HG03103 (cell line): ENCODE data around the gene OR1K1.
"Not testable (repeated sequence)": the region's sequence is repeated elsewhere in the genome, so short reads cannot be mapped to it uniquely, and the experiment has no call there.

ENCODE experiments used
- ATAC-seq: cut with Tn5 transposase; IDR thresholded peaks from one replicate; pipeline ENCODE4 v1.9.1; 2021; ENCODE audit warnings: low read depth; ENCODE audit not compliant: unreplicated experiment

Gene OR1K1

DNA sequence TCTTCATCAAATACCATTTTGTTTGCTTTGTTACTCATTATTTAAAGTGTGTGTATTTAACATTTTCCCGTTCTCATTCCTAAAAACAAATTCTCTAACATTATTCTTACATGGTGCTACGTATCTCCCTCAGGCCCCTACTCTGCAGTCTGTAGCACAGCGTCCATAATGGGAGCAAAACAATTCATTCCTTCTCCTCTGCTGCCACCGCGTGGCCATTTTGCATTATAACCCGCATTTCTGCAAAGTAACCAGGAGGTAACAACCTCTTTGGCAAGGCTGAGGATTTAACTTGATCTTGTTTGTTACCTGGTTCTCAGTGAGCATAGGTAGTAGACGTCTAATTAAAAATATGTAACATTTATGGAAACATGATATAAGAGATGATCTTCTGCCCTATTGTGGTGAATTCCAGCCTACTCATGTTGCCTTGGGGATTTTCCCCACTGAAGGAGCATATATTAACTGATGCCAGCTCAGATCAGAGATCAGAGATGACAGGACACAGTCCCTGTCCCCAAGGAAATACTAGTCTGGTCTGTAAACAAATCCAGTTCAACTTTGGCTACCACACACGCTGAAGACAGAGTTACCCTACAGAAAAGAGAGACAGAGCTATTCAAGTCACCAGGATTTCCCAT lies 10.5 kb downstream of the OR1K1 start:
- ATAC-seq = no peak

DNA sequence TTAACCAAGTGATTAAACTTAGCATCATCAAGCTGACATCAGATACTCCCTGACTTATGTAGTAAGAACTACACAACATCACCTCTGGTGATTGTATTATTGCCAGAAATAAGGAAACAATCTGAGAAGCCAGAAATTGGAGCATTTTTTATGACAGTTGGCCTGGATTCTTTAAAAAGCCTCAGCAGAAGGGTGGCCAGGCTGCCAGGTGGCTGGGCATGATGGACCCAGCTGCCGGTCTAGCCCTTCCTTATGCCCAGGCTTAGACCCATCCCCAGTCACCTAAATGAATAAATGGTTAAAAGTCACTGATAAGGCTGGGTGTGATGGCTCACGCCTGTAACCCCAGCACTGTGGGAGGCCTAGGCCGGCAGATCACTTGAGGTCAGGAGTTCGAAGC lies 12.8 kb downstream of the OR1K1 start:
- ATAC-seq = no peak

DNA sequence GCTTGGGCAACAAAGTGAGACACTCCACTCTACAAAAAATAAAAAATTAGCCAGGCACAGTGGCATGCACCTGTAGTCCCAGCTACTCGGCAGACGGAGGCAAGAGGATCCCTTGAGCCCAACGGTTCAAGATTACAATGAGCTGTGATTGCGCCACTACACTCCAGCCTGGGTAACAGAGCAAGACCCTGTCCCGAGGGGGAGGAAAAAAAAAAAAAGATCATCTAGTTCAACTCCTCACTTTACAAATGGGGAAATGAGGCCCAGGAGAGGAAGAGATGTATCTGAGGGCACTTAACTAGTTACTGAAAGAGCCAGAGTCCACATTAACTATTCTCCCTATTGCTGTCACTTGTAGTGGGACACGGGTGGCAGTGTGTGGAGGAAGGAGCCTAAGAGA lies 14.6 kb downstream of the OR1K1 start:
- ATAC-seq = no peak

DNA sequence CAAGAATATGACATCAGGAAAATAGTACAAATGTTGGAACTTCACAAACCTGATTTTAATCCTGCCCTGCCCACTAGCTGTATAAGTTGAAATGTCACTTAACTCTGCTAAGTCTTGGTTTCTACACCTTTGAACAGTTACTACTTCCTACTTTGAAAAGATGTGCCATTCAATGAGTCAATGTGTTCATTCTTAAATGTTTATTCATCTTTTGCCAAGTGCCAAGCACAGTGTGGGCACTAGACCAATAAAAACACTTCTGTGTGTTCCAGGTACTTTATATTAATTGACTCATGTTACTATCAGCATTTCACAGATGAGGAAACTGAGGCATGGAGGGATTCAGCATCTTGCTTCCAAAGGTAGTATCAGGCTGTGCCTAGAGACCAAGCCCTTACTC lies 15.6 kb downstream of the OR1K1 start:
- ATAC-seq = no peak

DNA sequence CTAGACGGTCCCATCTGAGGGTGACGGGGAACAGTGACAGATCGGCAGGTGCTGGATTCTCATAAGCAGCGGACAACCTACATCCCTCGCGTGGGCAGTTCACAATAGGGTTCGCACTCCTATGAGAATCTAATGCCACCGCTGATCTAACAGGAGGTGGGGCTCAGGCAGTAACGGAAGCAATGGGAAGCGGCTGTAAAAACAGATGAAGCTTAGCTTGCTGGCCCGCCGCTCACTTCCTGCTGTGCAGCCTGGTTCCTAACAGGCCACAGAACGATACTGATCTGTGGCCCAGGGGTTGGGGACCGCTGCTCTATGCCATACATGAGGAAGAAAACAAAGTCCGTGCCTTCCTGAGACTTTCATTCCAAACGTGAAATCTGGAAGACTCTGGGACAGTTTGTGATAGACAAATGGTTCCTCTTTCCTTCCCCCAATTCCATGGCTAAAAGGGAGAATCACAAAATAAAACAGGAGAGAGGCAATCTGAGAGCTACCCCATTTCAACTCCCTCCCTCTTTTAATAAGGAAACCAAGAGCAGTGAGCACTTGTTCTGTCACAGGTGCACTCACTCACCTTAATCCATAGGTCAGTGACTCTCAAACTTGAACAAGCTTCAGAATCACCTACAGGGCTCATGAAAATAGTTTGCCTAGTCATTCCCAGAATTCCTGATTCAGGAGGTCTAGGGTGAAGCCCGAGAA lies 16.4 kb downstream of the OR1K1 start:
- no peak for ATAC-seq

DNA sequence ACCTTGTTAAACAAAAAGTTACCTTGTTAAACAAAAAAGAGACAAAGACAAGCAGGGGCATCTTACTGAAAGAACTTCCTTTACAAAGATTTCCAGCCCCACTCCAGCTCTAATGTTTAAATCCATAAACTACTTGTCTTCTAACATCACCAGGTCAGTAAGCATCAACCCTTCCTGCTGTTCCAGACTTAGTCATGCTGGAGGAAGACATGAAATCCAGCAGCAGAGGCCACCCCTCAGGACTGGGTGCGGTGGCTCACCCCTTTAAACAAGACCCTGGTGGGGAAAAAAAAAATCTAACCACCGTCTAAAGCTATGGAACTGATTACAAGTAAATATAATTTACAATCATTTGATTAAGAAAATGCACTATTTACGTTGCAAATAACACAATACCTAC lies 19.4 kb downstream of the OR1K1 start:
- no peak for ATAC-seq

DNA sequence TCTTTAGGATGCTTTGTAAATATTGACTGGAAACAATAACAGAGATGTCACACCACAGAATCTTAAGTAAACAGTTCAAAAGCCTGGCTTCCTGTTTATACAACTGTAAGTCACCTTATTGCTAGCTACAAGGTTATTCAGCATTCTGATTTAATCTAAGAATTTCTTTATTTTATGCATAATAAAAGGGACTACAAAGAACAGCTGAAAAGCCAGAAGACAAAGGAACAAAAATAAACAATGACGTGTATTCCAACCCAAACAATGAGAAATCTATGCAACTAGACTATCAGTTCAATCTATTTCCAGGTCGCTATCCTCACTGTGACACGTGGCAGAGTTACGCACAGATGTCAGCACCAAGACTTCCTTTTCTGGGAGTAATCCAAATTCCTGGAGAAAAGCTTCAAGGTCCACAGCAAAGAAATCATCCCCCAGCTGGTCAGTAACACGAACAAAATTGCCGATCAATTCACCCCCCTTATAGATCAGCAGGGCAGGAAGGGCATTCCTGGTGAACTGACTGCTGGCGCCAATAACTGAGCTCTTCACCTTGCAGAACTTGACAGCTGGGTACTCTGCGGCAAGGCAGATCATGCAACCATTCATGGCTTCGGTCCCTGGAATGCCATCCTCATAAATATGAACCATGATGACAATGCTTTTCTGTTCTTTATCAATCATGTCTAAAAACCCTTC lies 20.0 kb downstream of the OR1K1 start:
- ATAC-seq = no peak

DNA sequence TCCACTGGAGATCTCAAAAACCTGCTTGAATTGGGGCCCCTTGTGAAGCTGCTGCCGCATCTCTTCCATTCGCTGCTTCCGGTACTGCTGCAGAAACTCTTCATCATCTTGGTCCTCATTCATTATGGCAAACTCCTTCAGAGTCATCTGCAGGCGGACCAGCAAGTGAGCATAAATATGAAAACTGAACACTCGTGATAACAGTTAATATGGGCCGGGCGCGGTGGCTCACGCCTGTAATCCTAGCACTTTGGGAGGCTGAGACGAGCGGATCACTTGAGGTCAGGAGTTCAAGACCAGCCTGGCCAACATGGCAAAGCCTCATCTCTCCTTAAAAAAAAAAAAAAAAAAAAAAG lies 20.5 kb downstream of the OR1K1 start:
- ATAC-seq = no peak

DNA sequence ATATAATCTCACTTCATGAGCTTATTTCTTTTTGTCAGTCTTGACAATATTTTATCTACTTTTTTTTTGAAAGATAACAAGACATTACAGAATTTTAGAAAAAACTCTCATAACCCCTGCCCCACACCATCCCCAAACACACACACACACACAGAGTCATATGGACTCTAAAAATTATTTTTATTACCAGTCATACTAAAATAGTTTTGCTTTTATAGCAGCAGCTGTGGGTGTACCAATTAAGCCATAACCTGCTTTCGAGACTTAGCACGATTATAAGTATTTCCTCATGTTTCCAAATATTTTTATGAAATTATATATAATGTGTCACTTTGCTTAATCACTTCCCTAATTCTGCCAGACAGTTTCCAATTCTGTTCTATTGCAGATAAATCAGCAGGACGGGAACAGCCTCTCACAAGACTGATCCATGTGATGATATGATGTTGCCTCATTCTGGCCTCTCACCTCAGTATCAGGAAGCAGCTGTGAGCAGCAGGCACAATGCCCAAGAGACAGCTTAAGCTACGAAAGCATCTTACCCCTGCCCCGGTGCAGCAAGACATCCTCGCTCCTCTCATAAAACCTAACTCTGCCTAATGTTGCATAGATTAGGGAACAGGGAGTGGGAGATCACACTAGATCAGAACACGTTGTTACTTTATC lies 21.5 kb downstream of the OR1K1 start:
- ATAC-seq = no peak

DNA sequence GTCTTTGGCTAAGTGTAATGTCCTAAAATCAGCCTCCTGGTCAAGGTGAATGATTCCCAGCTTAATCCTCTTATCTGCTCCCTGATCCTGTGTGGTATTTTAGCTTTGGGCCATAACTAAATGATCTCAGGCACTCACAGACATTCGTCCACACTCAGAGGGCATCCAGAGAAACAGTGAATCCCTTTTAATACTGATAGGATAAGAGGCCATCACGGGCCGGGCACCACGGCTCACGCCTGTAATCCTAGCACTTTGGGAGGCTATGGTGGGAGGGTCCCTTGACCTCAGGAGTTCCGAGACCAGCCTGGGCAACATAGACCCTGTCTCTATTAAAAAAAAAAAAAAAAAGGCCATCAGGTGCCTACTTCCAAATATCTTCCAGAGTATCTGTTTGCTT lies 22.1 kb downstream of the OR1K1 start:
- no peak for ATAC-seq

DNA sequence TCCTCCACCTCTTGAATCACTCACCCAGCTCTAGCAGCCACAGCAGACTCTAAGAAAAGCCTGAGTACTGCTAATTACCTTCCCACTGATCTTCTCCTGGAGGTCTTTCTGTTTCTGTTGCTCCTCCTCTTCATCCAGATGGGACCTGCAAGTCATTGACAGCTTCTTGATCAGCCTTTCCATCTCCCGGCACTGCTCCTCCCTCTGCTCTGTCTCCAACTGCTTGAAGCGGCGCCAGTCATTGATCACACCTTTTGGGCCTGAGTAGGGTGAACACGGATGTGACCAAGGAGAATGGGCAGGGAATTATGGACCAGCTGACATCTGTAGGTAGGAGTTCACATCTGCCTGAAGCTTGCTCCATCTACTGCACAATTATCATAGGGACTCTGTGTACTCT lies 23.0 kb downstream of the OR1K1 start:
- no peak for ATAC-seq

DNA sequence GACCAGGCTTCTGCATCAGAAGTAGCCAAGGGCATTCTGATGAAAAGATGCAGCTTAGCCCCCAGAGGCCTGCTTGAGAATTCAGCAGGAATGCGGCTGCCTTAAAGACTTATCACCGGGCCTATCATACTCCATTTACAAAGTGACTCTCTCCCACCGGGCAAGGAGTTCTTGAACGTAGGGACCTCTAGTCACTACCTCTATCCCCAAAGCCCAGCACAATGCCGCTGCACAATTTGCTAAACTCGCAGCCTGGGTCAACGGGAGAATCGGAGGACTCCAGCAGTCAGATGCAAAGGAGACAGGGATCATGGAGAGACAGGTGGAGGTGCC lies 27.8 kb downstream of the OR1K1 start:
- peak; percentile 25 for ATAC-seq

DNA sequence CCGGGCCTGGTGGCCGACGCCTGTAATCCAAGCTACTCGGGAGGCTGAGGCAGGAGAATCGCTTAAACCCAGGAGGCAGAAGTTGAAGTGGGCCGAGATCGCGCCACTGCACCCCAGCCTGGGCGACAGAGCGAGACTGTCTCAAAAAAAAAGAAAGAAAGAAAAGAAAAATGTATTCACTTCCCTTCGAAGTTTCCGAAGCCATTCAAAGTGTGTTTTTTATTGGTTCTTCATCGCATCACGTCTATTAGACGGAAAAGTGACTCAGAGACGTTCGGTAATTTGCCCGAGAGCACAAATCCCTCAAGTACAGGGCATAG lies 29.0 kb downstream of the OR1K1 start:
- ATAC-seq = not testable (repeated sequence)

DNA sequence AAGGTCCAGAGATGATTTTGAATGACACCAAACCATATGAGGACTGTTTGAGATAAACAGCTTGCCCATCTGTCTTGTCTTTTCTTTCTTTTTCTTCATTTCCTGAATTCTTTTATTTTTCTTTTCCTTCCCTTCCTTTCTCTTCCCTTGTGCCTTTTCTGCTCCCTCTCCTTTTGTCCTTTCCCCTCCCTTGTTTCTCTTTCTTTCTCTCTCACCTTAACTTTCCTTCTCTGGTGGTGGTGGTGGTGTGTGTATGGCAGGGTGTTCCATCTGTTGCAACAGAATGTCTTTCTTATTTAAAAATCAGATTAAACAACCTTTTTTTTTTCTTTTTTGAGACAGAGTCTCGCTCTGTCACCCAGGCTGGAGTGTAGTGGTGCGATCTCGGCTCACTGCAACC lies 32.3 kb downstream of the OR1K1 start:
- ATAC-seq = no peak

DNA sequence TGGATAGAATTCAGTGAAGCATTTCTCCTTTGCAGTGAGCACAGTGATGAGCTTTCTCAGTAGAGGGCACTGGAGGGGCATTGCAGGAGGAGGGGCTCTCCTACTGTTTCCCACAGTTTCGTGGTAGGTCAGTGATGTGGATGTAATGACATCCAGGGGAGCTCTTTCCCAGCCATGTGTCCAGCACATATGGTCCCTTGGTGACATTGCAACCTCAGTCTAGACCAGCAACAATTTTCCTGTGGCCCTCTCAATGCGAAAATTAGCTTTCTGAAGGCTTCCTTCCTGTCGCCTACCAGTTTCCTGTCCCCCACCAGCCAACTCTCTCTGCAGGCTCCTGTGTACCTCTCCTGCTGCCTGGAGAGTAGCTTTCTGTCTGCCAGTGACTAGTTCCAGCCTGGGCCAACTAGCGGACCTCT lies 35.4 kb downstream of the OR1K1 start:
- no peak for ATAC-seq

DNA sequence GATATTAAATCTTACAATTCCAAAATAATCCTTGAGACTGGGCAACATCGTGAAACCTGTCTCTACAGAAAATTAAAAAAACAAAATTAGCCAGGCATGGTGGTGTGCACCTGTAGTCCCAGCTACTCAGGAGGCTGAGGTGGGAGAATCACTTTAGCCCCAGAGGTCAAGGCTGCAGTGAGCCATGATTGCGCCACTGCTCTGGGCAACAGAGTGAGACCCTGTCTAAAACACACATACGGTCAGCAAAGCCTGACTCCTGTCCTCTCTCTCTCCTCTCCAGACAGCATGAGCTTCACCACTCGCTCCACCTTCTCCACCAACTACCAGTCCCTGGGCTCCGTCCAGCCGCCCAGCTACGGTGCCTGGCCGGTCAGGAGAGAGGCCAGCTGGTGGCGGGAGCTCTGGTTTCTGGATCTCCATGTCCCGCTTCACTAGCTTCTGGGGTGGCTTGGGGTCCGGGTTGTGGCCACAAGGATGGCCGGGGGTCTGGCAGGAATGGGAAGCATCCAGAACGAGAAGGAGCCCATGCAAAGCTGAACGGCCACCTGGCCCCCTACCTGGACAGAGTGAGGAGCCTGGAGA lies 37.4 kb downstream of the OR1K1 start:
- no peak for ATAC-seq

DNA sequence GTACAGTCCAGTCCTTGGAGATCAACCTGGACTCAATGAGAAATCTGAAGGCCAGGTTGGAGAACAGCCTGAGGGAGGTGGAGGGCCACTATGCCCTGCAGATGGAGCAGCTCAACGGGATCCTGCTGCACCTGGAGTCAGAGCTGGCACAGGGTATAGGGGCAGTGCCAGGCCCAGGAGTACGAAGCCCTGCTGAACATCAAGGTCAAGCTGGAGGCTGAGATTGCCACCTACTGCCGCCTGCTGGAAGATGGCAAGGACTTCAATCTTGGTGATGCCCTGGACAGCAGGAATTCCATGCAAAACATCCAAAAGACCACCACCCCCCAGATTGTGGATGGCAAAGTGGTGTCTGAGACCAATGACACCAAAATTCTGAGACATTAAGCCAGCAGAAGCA lies 38.5 kb downstream of the OR1K1 start:
- ATAC-seq = not testable (repeated sequence)

DNA sequence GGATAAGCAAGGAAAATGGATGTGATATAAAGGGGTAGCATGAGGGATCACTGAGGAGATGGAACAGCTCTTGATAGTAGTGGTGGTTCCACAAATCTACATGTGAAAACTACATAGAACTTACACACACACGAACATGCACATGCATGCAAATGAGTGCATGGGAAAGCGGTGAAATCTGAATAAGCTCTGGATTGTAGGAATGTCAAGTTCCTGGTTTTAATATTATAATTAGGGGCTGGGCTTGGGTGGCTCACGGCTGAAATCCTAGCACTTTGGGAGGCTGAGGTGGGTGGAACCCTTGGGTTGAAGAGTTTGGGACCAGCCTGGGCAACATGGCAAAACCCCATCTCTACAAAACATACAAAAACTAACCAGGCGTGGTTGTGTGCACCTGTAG lies 41.6 kb downstream of the OR1K1 start:
- no peak for ATAC-seq

DNA sequence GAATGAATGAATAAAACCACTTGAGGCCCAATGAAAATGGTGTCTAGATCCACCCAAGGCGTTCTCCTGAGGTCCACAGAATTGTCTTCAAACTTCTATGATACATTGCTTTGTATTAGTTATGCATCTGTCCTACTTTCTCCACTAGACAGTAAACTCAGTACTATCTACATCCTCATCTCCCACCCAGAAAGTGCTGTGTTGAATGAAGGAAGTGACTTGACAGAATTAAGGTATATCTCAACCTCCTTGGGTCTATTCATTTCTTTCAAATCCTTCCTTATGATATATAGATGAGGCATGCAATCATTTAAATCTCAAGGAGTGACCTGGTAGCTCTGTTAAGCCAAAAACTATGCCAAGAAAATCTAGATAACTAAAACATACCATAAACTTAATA lies 44.2 kb downstream of the OR1K1 start:
- no peak for ATAC-seq

DNA sequence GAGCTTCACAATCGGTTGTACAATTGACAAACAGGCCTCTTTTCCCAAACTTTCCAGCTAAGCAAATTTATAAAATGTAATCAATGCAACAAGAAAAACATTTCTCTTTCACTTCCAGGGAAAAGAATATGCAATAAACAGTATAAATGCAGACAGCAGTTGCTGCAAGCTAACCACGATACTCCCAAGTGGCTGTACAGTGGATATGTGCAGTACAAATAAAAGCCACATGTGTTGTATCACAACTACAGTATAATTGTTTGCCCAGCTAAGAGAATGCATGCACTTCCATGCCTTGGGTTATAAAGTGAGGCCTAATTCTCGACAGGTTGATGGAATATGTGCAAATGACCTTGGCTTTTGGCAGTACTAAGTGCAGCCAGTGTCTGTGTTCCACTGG lies 45.2 kb downstream of the OR1K1 start:
- no peak for ATAC-seq

DNA sequence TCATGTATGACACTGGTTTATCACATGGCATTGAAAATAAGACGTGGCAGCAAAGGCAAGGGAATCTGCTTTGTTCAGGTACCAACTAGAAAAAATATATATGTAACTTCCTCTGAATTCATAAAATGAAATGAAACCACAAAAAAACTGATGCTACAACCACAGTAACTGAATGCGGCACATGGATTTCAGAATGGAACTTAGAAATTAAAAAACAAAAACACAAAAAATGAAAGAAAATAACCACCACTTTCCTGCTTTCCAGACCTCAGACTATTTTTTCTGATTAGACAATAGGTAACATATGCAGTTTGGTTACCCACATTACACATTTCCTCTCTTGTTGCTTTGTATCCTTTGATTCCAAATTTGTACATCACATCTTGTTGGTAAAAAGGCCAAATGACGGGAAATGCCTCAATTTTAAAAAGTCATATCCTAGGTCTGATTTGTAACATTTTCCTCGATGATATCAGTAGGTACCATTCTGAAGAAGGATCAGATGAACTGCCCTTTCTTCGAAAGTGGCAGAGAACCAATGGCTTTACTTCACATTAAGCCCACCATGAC lies 46.5 kb downstream of the OR1K1 start:
- no peak for ATAC-seq
